H9 (cell line): Measurements from ENCODE around the gene PSMD8. TPM values are rescaled to one million over a fixed set of nuclear protein-coding genes. Genes with fewer than 3 reads are reported as not detected.

Experiments used
- DNase-seq: peaks from one replicate; pipeline ENCODE4 v3.0.0-alpha.2; 2017
- H2AFZ ChIP-seq: one replicate; pipeline ENCODE4 v1.6.1; 2013; ENCODE audit warnings: mild to moderate bottlenecking, low read length, control low read depth, moderate library complexity
- H2AK5ac ChIP-seq: 2 replicates; pipeline ENCODE4 v1.6.1; 2013; ENCODE audit warnings: low read length, control low read depth, mixed read lengths; ENCODE audit not compliant: insufficient read length
- H2BK120ac ChIP-seq: one replicate; pipeline ENCODE4 v1.6.1; 2013; ENCODE audit warnings: low read depth, mild to moderate bottlenecking, low read length, control low read depth, inconsistent platforms; ENCODE audit not compliant: poor library complexity, severe bottlenecking
- H2BK12ac ChIP-seq: 2 replicates; pipeline ENCODE4 v1.6.1; 2013; ENCODE audit warnings: low read length, control low read depth, mixed read lengths, low read depth; ENCODE audit not compliant: insufficient read length
- H2BK15ac ChIP-seq: 2 replicates; pipeline ENCODE4 v1.6.1; 2013; ENCODE audit warnings: low read depth, low read length, control low read depth
- H2BK20ac ChIP-seq: one replicate; pipeline ENCODE4 v1.6.1; 2013; ENCODE audit warnings: low read depth, mild to moderate bottlenecking, low read length, control low read depth, inconsistent platforms; ENCODE audit not compliant: poor library complexity, severe bottlenecking
- H2BK5ac ChIP-seq: 2 replicates; pipeline ENCODE4 v1.6.1; 2013; ENCODE audit warnings: low read length, control low read depth, mixed read lengths; ENCODE audit not compliant: insufficient read length
- H3K14ac ChIP-seq: 2 replicates; pipeline ENCODE4 v1.6.1; 2013; ENCODE audit warnings: low read length, control low read depth; ENCODE audit not compliant: insufficient read depth
- H3K18ac ChIP-seq: 2 replicates; pipeline ENCODE4 v1.6.1; 2013; ENCODE audit warnings: low read depth, mild to moderate bottlenecking, mixed read lengths, low read length, control low read depth; ENCODE audit not compliant: insufficient read length
- H3K23ac ChIP-seq: 2 replicates; pipeline ENCODE4 v1.6.1; 2013; ENCODE audit warnings: low read length, control low read depth, mixed read lengths, low read depth; ENCODE audit not compliant: insufficient read length
- H3K23me2 ChIP-seq: 2 replicates; pipeline ENCODE4 v1.6.1; 2013; ENCODE audit warnings: low read depth, mild to moderate bottlenecking, mixed read lengths, low read length, control low read depth; ENCODE audit not compliant: insufficient read length, poor library complexity, severe bottlenecking
- H3K27ac ChIP-seq: 2 replicates; pipeline ENCODE4 v1.5.1; 2013; ENCODE audit warnings: low read length, control low read depth, mixed read lengths, low read depth; ENCODE audit not compliant: insufficient read length
- H3K27me3 ChIP-seq: 2 replicates; pipeline ENCODE4 v1.6.1; 2013; ENCODE audit warnings: low read length, control low read depth, inconsistent platforms; ENCODE audit not compliant: insufficient read depth
- H3K4ac ChIP-seq: 2 replicates; pipeline ENCODE4 v1.6.1; 2013; ENCODE audit warnings: low read depth, mild to moderate bottlenecking, control low read depth, inconsistent platforms, low read length, moderate library complexity
- H3K4me1 ChIP-seq: 2 replicates; pipeline ENCODE4 v1.6.1; 2013; ENCODE audit warnings: low read length, control low read depth, inconsistent platforms; ENCODE audit not compliant: insufficient read depth
- H3K4me2 ChIP-seq: 2 replicates; pipeline ENCODE4 v1.6.1; 2013; ENCODE audit warnings: low read length, control low read depth, mixed read lengths; ENCODE audit not compliant: insufficient read length, insufficient read depth
- H3K56ac ChIP-seq: 2 replicates; pipeline ENCODE4 v1.6.1; 2013; ENCODE audit warnings: low read depth, mild to moderate bottlenecking, mixed read lengths, low read length, control low read depth; ENCODE audit not compliant: insufficient read length
- H3K79me1 ChIP-seq: 2 replicates; pipeline ENCODE4 v1.6.1; 2013; ENCODE audit warnings: low read depth, mild to moderate bottlenecking, moderate library complexity, low read length, control low read depth, inconsistent platforms; ENCODE audit not compliant: insufficient read depth, poor library complexity, severe bottlenecking
- H3K79me2 ChIP-seq: 2 replicates; pipeline ENCODE4 v1.6.1; 2013; ENCODE audit warnings: low read length, control low read depth, inconsistent platforms; ENCODE audit not compliant: insufficient read depth
- H3K9ac ChIP-seq: 2 replicates; pipeline ENCODE4 v1.6.1; 2013; ENCODE audit warnings: low read length, control low read depth, mixed read lengths; ENCODE audit not compliant: insufficient read length; ENCODE audit errors: extremely low read depth
- H3K9me3 ChIP-seq: one replicate; pipeline ENCODE4 v1.6.1; 2013; ENCODE audit warnings: low read depth, low read length, inconsistent platforms; ENCODE audit not compliant: control insufficient read depth
- H3T11ph ChIP-seq: one replicate; pipeline ENCODE4 v1.6.1; 2013; ENCODE audit warnings: mild to moderate bottlenecking, low read length, control low read depth, inconsistent platforms
- H4K20me1 ChIP-seq: one replicate; pipeline ENCODE4 v1.6.1; 2013; ENCODE audit not compliant: control insufficient read depth, insufficient read length, insufficient read depth
- H4K5ac ChIP-seq: 2 replicates; pipeline ENCODE4 v1.6.1; 2013; ENCODE audit warnings: low read depth, mild to moderate bottlenecking, mixed read lengths, low read length, control low read depth; ENCODE audit not compliant: insufficient read length
- H4K8ac ChIP-seq: replicated peaks from 2 replicates; pipeline ENCODE4 v1.6.1; 2013; ENCODE audit warnings: low read length, control low read depth, mixed read lengths, low read depth; ENCODE audit not compliant: insufficient read length
- H4K91ac ChIP-seq: 2 replicates; pipeline ENCODE4 v1.6.1; 2013; ENCODE audit warnings: low read depth, mild to moderate bottlenecking, moderate library complexity, mixed read lengths, low read length, control low read depth; ENCODE audit not compliant: insufficient read length
- H3K27ac Mint-ChIP-seq, 3 experiments: 2 replicates in 2 of 3; 3 replicates in 1 of 3; pipeline ENCODE4 v1.8.0; 2020 to 2021; ENCODE audit warnings: mixed read lengths in 3 of 3, mild to moderate bottlenecking in 1 of 3, moderate library complexity in 1 of 3
- H3K27me3 Mint-ChIP-seq: 2 replicates; pipeline ENCODE4 v1.8.0; 2021; ENCODE audit warnings: low read depth, mild to moderate bottlenecking, moderate library complexity, mixed read lengths
- H3K36me3 Mint-ChIP-seq, 3 experiments: 2 replicates in 2 of 3; 3 replicates in 1 of 3; pipeline ENCODE4 v1.8.0; 2020 to 2021; ENCODE audit warnings: low read depth in 3 of 3, mixed read lengths in 3 of 3; ENCODE audit not compliant: insufficient read depth in 1 of 3
- H3K4me1 Mint-ChIP-seq, 2 experiments: 2 replicates each; pipeline ENCODE4 v1.8.0; 2020; ENCODE audit warnings: mixed read lengths in 2 of 2
- H3K4me3 Mint-ChIP-seq, 2 experiments: 2 replicates in 1 of 2; 3 replicates in 1 of 2; pipeline ENCODE4 v1.8.0; 2020 to 2021; ENCODE audit warnings: mild to moderate bottlenecking in 2 of 2, mixed read lengths in 2 of 2, moderate library complexity in 1 of 2
- H3K9me3 Mint-ChIP-seq, 2 experiments: 2 replicates in 1 of 2; 3 replicates in 1 of 2; pipeline ENCODE4 v1.8.0; 2020; ENCODE audit warnings: mild to moderate bottlenecking in 2 of 2, mixed read lengths in 2 of 2, moderate library complexity in 1 of 2
- CTCF ChIP-seq: fragments of 200-600 bp; sonication (generic); conservative IDR thresholded peaks from 3 replicates; pipeline ENCODE4 v1.8.0; 2021; ENCODE audit warnings: antibody characterized with exemption, mild to moderate bottlenecking
- WGBS: extraction: QIAGEN DNeasy Blood & Tissue Kit; methylation state at CpG from one replicate; pipeline ENCODE4 v1.1.7; 2013; ENCODE audit warnings: missing lambda C conversion rate, low lambda C conversion rate, mixed read lengths; ENCODE audit not compliant: insufficient read length; ENCODE audit errors: extremely low coverage; 5-methylcytosine and 5-hydroxymethylcytosine counted together
- total RNA-seq: library from RNA; stranded (reverse); gene quantifications from 2 replicates; pipeline ENCODE4 v1.2.1, GENCODE V29; 2021

Gene PSMD8
- total RNA-seq, 1 experiment from 2014 or later = 189 TPM

- Histone ChIP-seq H3K9me3 (no peaks in the 10 kb centered on the region), H3K27ac (no peak overlapping the region), H3K79me1 (no peaks in the 10 kb centered on the region), H3K4me2 (no peak overlapping the region), H2BK12ac (no peak overlapping the region), H3K56ac (no peak overlapping the region), H3K23me2 (peaks cover 13% of the 10 kb centered on the region), H3K14ac (no peak overlapping the region), H3K18ac (no peak overlapping the region), H2BK5ac (no peak overlapping the region), H3K79me2 (no peaks in the 10 kb centered on the region), H4K5ac (no peak overlapping the region), H4K8ac (no peak overlapping the region), H3K4me1 (no peaks in the 10 kb centered on the region), H2AFZ (no peak overlapping the region), H2BK15ac (no peak overlapping the region), H3T11ph (no peak overlapping the region), H3K9ac (no peak overlapping the region), H4K91ac (no peak overlapping the region), H2BK20ac (no peak overlapping the region), H4K20me1 (no peaks in the 10 kb centered on the region), H2BK120ac (no peak overlapping the region), H3K4ac (no peak overlapping the region), H3K23ac (no peak overlapping the region), H3K27me3 (no peaks in the 10 kb centered on the region), H2AK5ac (no peak overlapping the region)
- TF ChIP-seq CTCF = no peak
- Mint-ChIP-seq H3K36me3 (peaks cover 1 to 3% (median 2%) of the 10 kb centered on the region in 3 experiments; a peak in 4 of 7 replicates), H3K9me3 (no peaks in the 10 kb centered on the region), H3K27ac (no peak overlapping the region), H3K27me3 (peaks cover 6% of the 10 kb centered on the region), H3K4me3 (no peak overlapping the region), H3K4me1 (peaks cover 10 to 12% of the 10 kb centered on the region in 2 experiments)
- DNase-seq = no peak
- WGBS = no CpG with 5 or more reads among the region's 6 CpGs
These were observed 39.0 kb downstream of the PSMD8 start for GRCh38 chr19:38413416-38413815.
